Activated CD4-positive, alpha-beta T cell treated with anti-CD3 and anti-CD28 coated beads, Interleukin-2, amount 50 U/mL, for 1 hour (primary cell): Measurements from ENCODE around the gene POLG2.
"Not testable (repeated sequence)": the region's sequence is repeated elsewhere in the genome, so short reads cannot be mapped to it uniquely, and the experiment has no call there.

Source experiments
- DNase-seq: peaks from one replicate; pipeline ENCODE4 v3.0.0-alpha.2; 2020

Gene POLG2

DNA sequence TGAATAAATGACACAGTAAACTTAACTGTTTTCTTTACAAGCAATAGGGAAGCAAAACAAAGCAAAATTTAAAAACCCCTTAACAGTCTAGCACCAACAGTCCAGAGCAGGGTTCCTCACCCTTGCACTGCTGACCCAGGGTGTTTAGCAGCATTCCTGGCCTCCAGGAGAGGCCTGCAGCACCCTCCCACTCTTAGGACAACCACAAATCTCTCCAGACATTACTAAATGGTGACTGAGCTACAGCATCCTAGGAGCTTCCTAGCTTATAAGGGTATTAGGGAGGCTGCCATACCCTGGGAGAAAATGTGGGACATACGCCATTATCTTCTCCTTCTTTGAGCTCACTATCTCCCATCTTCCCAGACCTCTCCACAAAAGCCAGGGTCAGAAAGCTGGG is 15.9 kb downstream of the POLG2 start:
- DNase-seq, result no peak

GRCh38 chr17:64477849-64478248 is 19.0 kb downstream of the POLG2 start:
- no peak for DNase-seq

DNA sequence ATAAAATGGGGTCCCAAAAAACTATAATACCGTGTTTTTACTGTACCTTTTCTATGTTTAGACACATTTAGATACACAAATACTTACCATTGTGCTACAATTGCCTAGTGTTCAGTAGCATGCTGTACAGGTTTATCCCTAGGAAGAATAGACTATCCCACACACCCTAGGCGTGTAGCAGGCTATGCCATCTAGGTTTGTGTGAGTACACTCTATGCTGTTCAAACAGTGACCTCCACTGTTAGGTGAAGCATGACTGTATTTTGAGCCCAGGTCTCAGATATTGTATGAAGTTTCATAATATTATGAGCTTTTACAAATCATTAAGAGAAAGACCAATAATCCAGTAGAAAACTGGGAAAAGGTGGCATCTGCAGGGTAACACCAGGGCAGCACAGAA is 24.3 kb downstream of the POLG2 start:
- DNase-seq, result no peak

DNA sequence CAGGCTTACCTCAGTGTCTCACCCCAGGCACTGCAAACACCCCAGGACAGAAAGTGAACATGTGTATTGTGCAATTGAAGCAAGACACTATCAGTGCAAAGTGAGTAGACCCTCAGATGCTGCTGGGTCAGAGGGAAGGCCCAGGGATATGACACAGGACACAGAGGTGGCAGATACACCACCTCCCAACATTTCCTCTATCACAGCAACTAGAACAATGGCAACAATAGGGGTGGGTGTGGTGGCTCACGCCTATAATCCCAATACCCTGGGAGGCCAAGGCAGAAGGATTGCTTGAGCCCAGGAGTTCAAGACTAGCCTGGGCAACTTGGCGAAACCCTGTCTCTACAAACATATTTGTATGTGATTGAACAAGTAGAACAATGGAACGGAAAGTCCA is 25.4 kb downstream of the POLG2 start:
- DNase-seq, result no peak

GRCh38 chr17:64470625-64471024 is 26.2 kb downstream of the POLG2 start:
- no peak for DNase-seq

- DNase-seq, result not testable (repeated sequence)
These were observed 30.0 kb downstream of the POLG2 start for GRCh38 chr17:64466834-64467233.

GRCh38 chr17:64466019-64466735 is 30.7 kb downstream of the POLG2 start:
- DNase-seq, result no peak

DNA sequence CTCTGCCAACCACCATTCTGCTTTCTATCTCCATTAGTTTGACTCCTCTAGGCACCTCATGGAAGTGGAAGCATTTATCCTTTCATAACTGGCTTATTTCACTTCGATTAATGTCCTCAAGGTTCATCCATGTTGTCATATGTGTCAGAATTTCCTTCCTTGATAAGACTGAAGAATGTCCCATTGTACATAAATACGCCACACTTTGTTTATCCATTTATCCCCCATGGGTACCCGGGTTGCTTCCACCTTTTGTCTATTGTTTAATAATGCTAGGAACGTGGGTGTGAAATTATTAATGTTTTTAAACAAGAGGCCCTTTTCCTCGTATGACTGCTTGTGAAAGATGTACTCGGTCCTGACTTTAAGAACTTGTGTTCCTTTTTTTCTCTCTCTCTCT is 35.1 kb downstream of the POLG2 start:
- DNase-seq, result no peak

- DNase-seq, result no peak
These were observed 35.9 kb downstream of the POLG2 start for GRCh38 chr17:64460955-64461354.

GRCh38 chr17:64459818-64460217 is 37.0 kb downstream of the POLG2 start:
- not testable (repeated sequence) for DNase-seq

- no peak for DNase-seq
These were observed 37.5 kb downstream of the POLG2 start for GRCh38 chr17:64459284-64459747.

DNA sequence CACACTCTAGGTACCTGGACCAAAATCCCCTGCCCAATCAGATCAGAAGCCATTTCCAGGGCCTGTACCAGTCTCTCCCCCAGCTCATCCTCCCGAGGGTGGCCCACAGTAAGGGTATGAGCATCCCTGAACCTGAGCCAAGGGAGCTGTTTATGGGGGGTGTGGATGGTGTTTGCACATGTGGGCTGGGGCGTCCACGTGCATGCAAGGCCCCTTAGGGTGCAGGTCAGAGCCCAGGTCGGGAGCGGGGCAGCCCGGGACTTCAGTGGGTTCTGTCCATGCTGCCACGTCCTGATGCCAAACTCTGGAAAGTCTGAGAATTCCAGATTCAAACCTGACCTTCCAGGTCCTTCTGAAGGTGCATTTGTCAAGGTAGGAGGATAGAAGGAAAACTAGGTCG is 38.1 kb downstream of the POLG2 start:
- no peak for DNase-seq

- DNase-seq, result no peak
These were observed 39.7 kb downstream of the POLG2 start for GRCh38 chr17:64457156-64457555.

GRCh38 chr17:64455993-64456885 is 40.6 kb downstream of the POLG2 start:
- DNase-seq, result no peak

GRCh38 chr17:64449545-64449944 is 47.3 kb downstream of the POLG2 start:
- DNase-seq, result no peak

DNA sequence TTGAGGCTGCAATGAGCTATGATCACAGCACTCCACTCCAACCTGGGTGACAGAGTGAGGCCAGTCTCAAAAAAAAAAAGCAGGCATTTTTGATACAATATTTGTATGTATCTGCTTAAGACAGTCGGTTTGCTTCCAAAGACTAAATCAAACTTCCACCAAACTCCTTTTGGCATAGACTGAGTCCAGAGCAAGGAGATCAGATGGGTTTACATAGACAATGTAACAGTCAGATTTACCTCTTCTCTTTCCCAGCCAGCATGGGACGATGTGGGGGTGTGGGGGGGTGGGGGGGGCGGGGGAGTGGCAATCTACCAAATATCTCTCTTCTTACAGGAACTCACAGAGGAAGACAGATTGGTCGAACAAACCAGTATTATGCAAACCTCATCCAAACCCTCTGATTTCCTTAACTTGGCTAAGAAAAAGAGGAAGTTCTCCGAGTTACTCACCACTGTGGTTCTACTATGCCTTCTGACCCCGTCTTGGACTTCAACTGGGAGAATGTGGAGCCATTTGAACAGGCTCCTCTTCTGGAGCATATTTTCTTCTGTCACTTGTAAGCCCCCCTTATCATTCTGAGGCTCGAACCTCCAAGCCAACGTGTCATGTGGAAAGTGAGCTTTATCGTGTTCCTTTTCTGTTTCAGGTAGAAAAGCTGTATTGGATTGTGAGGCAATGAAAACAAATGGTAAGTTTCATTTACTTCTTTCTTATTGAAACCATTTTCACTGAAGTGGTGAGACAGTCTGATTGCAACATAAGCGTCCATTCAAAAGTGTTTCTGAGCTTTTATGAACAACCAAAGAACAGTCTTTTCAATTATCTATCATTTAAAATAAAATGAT is 48.0 kb downstream of the POLG2 start, which contains the start of gene MILR1:
Gene MILR1 (plus strand): TSS at position 451 of the 848 bp plus-strand sequence. CDS start 54 bp downstream, at position 505.
- no peak for DNase-seq

DNA sequence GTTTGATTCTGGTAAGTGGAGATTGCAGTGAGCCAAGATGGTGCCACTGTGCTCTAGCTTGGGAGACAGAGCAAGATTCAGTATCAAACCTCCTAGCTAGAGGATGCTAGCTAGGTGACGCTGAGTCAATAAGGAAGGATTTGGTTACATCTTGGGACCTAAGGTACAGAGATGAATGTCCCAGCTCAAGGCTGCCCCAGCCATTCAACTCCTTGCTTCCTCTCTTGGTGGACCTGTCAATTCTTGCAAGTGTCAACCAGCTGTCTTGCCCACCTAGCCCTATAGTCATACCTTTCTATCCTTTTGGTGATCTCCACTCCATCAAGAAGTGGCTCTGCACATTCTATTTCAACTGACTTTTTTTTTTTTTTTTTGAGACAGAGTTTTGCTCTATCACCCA is 49.3 kb downstream of the POLG2 start:
- DNase-seq, result no peak

GRCh38 chr17:64443086-64443760 is 53.6 kb downstream of the POLG2 start:
- DNase-seq, result no peak

DNA sequence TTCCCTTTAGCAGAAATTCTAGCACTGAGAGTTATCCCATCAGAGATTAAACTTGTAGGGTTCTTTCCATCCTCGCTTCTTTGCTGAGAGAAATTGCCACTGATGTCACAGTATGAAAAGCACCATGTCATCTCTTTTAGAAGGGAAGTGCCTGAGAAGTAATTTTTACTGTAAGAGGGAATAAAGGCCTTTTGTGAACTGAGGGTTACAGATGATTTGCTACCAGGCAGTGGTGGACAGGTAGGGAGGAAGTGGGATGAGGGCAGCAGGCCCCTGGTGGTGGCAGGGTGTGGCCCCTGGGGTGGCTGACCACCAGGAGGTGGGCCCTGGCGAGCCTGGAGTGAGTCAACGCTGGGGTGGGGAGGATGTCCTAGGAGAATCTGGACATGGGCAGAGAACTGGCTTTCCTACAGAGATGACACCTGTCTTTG is 54.3 kb downstream of the POLG2 start:
- no peak for DNase-seq

GRCh38 chr17:64441772-64442540 is 54.9 kb downstream of the POLG2 start:
- DNase-seq, result no peak

DNA sequence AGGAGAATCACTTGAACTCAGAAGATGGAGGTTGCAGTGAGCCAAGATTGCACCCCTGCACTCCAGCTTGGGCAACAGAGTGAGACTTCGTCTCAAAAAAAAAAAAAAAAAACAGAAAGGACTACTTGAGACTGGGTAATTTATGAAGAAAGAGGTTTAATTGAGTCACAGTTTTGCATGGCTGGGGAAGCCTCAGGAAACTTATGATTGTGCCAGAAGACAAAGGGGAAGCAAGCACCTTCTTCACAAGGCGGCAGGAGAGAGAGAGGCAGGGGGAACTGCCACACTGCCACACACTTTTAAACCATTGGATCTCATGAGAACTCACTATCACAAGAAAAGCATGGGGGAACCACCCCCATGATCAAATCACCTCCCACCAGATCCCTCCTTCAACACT is 56.9 kb downstream of the POLG2 start:
- no peak for DNase-seq

DNA sequence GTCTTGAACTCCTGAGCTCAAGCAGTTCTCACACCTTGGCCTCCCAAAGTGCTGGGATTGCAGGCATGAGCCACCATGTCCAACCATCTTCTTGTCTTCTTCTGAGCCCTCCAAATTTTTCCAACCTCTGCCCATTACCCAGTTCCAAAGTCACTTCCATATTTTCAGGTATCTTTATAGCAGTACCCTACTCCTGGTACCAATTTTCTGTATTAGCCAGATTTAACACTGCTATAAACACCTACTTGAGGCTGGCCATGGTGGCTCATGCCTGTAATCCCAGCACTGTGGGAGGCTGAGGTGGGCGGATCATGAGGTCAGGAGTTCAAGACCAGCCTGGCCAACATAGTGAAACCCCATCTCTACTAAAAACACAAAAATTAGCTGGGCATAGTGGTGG is 57.3 kb downstream of the POLG2 start:
- not testable (repeated sequence) for DNase-seq
